IPS DF 4.7 (cell line): ENCODE results near the gene LCORL.
"Not testable (repeated sequence)": the region's sequence is repeated elsewhere in the genome, so short reads cannot be mapped to it uniquely, and the experiment has no call there.

Experiments used
- DNase-seq: peaks from one replicate; pipeline ENCODE4 v3.0.0-alpha.2; 2013; ENCODE audit warnings: low spot score; ENCODE audit errors: extremely low read depth

Gene LCORL

GRCh38 chr4:17859793-17860406, 161.7 kb downstream of the LCORL start:
- DNase-seq = no peak

DNA sequence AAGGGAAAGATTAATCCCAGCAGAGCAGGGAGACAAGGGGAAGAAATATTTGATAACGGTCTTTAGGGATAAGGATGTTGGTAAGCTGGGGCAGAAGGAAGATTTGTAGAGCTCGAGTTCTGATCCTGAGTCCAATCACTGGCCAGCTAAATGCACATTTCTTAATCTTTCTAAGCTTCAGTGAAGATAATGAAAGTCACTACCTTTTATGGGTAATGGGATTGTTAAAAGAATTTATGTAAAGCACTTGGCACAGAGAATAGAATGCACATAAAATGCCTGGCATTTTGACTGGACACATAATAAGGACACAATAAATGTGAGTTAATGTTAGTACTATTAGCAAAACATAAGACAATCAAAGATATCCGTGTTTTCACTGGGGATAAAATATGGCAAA, 167.5 kb downstream of the LCORL start:
- DNase-seq = no peak

- no peak for DNase-seq
Observed at GRCh38 chr4:17851959-17852358, 169.6 kb downstream of the LCORL start.

DNA sequence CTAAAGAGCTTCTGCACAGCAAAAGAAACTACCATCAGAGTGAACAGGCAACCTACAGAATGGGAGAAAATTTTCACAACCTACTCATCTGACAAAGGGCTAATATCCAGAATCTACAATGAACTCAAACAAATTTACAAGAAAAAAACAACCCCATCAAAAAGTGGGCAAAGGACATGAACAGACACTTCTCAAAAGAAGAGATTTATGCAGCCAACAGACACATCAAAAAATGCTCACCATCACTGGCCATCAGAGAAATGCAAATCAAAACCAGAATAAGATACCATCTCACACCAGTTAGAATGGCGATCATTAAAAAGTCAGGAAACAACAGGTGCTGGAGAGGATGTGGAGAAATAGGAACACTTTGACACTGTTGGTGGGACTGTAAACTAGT, 171.3 kb downstream of the LCORL start:
- not testable (repeated sequence) for DNase-seq

DNA sequence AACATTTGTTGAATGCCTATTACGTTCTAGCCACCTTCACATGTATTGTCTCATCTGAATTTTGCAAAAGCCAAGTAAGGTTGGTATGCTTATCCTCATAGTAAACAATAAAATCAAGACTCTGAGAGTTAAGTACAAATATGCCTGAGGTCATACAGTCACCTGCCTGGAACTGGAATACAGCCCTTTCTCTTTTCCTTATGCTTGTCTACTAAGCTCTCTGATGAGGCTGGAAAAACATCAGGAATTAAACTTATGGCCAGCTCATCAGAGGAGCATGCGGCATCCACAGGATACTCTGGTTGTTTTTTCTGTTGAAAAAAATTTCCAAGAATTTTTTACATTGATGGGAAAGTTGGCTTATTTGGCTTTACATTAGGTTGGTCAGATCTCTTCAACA, 175.3 kb downstream of the LCORL start:
- DNase-seq = no peak

DNA sequence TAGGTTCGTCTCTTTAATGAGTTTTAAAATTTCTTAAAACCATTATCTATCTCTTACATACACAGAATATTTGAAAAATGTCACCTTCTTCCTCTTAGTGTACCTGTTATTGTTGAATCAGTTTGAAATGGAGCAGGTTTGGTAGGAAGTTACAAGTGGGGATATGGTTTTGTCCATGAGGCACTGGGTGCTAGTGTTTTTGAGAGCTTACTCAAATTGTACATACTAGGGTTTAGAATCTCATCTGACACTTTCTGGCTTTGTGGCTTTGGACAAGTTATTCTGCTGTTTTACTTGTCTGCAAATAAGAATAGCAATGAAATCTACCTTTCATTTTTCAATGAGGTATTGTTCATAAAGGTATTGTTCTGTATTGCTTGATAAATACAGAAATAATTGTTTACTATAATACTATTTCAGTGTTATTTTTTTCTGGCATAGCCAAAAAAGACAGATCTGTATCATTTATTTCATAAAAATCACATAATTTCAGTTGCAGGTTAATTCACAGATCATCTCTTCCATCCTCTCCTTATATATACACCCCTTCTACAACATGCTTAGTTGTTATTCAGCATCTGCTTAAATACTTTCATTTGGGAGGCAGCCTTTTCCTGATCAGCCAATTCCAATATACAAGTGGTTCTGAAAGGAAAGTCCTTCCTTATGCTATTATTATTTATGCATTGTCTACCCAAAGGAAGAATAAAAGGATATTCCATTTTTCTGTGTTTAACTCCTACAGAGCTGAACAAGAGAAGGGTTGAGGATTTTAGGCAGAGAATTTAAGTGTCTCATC, 197.5 kb downstream of the LCORL start:
- DNase-seq = no peak

GRCh38 chr4:17817027-17817426, 204.5 kb downstream of the LCORL start:
- no peak for DNase-seq

DNA sequence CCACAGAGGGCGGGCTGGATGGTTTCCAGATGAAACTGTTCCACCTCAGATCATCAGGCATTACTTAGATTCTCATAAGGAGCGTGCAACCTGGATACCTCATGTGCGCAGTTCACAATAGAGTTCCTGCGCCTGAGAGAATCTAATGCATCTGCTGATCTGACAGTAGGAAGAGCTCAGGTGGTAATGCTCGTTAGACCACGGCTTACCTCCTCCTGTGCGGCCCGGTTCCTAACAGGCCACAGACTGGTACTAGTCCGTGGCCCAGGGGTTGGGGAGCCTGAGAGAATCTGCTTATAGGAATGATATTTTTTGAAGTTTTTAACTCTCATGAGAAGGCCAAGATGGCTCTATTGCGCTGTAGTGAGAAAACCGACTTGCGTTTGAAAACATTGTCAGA, 205.4 kb downstream of the LCORL start:
- no peak for DNase-seq

GRCh38 chr4:17814140-17814539, 207.4 kb downstream of the LCORL start:
- no peak for DNase-seq

DNA sequence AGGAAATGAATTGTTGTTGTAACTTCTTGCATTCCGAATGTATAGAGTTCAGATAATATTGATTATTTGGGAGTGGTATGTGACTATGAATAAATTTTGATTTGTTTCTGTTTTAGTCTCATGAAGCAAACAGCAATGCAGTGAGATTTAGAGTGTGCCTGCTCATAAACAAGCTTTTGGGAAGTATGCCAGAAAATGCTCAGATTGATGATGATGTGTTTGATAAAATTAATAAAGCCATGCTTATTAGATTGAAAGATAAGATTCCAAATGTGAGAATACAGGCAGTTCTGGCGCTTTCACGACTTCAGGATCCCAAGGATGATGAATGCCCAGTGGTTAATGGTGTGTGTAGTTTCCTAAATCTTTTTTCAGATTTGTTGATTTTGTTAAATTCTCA, 208.8 kb downstream of the LCORL start:
- no peak for DNase-seq

DNA sequence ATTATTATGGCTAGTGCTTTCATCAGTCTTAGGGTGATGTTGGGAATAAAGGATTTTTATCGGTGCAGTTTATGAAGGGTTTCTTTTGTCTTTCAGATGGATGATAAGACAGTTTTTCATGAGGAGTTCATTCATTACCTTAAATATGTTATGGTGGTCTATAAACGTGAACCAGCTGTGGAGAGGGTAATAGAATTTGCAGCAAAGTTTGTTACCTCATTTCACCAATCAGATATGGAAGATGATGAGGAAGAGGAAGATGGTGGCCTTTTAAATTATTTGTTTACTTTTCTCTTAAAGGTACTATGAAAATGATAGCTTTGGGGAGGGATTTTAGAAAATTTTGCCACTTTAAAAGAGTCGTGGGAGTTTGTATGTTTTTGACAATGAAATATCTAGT, 209.4 kb downstream of the LCORL start:
- DNase-seq = no peak

DNA sequence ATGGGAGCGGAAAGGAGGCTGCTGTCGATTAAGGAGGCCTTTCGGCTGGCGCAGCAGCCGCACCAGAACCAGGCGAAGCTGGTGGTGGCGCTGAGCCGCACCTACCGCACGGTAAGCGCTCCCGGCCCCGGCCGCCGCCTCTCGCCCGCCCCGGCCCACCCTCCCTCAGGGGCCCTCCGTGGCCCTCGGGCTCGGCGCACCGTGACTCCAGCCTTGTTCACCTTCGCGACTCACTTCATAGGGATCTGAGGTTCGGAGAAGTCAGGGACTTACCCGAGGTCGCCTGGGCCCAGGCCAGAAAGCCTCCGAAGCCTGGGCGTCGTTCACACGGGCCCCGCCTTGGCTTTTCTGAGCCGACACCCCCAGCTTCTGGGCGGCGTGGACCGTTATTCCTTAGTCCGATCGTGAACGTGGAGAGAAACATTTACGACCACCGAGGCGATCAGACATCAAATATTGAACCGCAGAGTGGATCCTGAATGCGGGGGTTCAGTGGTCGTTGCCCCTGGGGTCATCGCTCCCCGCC, 210.4 kb downstream of the LCORL start:
- no peak for DNase-seq

DNA sequence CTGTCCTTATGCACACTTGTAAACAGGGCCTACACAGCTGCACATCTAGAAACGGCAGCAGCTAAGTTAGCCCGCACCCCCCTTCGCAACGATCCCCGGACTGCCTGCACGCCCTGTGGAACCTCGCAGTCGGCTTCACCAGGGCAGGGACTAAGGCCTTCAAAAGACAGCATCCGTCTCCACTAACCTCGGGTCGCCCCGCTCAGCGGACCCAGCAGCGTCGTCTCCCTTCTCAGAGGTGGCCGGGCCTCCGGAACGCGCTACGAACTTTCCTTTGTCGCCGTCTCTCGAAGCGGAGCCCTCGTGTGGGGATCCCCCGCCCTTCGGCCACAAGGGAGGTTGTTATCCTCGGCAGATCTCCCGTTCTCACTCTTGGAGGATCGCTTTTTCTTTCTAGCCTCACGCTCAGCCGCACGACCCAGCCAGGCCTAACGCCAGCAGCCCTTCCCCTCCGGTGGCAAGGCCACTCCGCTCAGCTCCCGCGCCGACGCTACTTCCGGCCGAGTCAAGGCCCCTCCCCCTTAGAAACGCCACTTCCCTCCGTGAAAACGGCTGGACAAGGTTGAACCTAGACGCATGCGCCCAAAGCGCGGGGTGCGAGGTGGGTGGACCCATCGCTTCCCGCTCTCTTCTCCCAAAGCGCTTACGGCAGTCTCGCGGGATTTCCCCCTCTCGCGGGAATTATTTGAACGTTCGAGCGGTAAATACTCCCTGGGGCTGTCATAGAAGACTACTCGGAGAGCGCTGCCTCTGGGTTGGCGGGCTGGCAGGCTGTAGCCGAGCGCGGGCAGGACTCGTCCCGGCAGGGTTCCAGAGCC, 211.1 kb downstream of the LCORL start, which contains the start of the genes DCAF16 and NCAPG:
Gene DCAF16 (minus strand): TSS at position 498 of the 818 bp plus-strand sequence. CDS start 6,616 bp downstream, outside the sequence.
Gene NCAPG (plus strand): TSS at position 720 of the 818 bp plus-strand sequence. CDS start 99 bp downstream, outside the sequence.
- DNase-seq = peak; percentile 99

- no peak for DNase-seq
Observed at GRCh38 chr4:17809667-17810066, 211.9 kb downstream of the LCORL start.

DNA sequence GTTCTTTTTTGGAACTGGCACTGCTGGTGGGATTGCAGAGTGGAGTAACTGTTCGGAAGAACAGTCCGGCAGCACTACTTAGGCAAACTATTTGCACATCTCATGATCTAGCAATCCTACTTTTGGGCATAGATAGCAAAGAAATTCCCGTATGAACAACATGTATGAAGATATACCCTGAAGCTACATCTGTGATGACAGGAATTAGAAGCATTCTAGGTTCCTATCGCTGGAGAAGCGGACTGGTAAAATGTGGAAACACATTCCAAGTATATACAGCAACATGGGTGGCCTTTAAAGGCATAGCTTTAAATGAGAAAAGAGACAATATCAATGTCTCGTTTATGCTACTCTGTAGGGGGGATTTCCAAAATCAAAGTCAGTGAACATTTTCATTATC, 214.1 kb downstream of the LCORL start:
- DNase-seq = no peak

DNA sequence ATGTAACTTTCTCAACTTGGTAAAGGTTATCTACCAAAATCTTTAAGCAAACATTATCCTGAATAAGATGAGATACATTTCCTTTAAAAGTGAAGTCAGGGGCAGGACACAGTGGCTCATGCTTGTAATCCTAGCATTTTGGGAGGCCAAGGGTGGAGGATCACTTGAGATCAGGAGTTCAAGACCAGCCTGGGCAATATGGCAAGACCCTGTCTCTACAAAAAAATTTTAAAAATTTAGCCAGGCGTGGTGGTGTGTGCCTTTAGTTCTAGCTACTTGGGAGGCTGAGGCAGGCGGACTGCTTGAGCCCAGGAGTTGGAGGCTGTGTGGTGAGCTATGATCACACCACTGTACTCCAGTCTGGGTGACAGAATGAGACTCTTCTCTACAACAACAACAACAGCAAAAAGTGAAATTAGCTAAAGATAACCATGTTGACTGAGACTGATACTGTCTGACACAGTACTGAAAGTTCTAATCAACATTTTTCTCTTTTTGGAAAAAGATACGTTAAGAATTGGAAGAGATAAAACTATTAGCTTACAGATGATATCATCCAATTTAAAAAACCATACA, 215.9 kb downstream of the LCORL start:
- no peak for DNase-seq

GRCh38 chr4:17797808-17798207, 223.7 kb downstream of the LCORL start:
- DNase-seq = no peak

DNA sequence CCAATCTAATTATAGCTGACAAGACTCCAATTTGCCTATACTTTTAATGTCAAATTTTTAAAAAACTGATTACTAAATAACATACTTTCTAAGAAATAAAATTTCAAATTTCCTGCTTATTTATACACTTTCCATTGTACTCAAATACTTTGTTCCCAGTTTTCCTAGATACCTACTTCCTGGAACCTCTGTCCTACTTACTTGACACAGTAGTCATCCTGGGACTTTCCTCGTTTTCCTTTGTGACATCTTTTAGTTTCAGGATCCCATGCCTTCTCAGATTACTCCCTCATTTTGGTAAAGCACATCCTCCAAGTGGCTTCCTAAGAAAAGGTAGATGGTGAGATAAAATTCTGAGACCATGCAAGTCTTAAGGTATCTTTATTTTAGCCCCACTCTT, 226.8 kb downstream of the LCORL start:
- no peak for DNase-seq
